NT2/D1 (cell line): ENCODE measurements around the gene MMP15.

Experiments used
- DNase-seq: peaks from one replicate; pipeline ENCODE4 v3.0.0-alpha.2; 2011; ENCODE audit warnings: low read depth, low spot score
- H3K27me3 ChIP-seq: 2 replicates; pipeline ENCODE4 v1.6.0; 2011; ENCODE audit warnings: mild to moderate bottlenecking; ENCODE audit not compliant: insufficient read length, insufficient read depth
- H3K36me3 ChIP-seq: 2 replicates; pipeline ENCODE4 v1.6.1; 2011; ENCODE audit warnings: mild to moderate bottlenecking, low read length, mixed read lengths; ENCODE audit not compliant: insufficient read depth, insufficient read length
- H3K4me1 ChIP-seq: 2 replicates; pipeline ENCODE4 v1.5.1; 2011; ENCODE audit not compliant: insufficient read depth, insufficient read length
- H3K4me3 ChIP-seq: 2 replicates; pipeline ENCODE4 v1.5.1; 2011; ENCODE audit warnings: low read depth; ENCODE audit not compliant: insufficient read length
- H3K9ac ChIP-seq: 2 replicates; pipeline ENCODE4 v1.6.0; 2011; ENCODE audit warnings: low read depth; ENCODE audit not compliant: insufficient read length
- H3K9me3 ChIP-seq: 2 replicates; pipeline ENCODE4 v1.5.1; 2011; ENCODE audit warnings: mild to moderate bottlenecking, low read length; ENCODE audit not compliant: insufficient read depth
- SUZ12 ChIP-seq: IDR thresholded peaks from 2 replicates; pipeline ENCODE4 v1.6.1; 2011; ENCODE audit not compliant: insufficient read length, insufficient read depth; ENCODE audit errors: extremely low read depth
- YY1 ChIP-seq: IDR thresholded peaks from 2 replicates; pipeline ENCODE4 v1.6.1; 2011; ENCODE audit not compliant: insufficient read length, insufficient read depth
- ZNF274 ChIP-seq: IDR thresholded peaks from 2 replicates; pipeline ENCODE4 v1.6.1; 2011; ENCODE audit warnings: mild to moderate bottlenecking, low read depth, low read length

The MMP15 gene

GRCh38 chr16:58021661-58022551 is 3.6 kb upstream of the MMP15 start:
- Histone ChIP-seq H3K9ac (no peak overlapping the region), H3K36me3 (peaks cover 41% of the 10 kb centered on the region), H3K9me3 (no peaks in the 10 kb centered on the region), H3K27me3 (peaks cover 15% of the 10 kb centered on the region), H3K4me3 (no peak overlapping the region), H3K4me1 (peaks cover 6% of the 10 kb centered on the region)
- TF ChIP-seq SUZ12 (no peak), ZNF274 (no peak), YY1 (no peak)
- no peak for DNase-seq

- H3K4me1 ChIP-seq = peaks cover 7% of the 10 kb centered on the region
- peaks cover 32% of the 10 kb centered on the region for H3K36me3 ChIP-seq
- DNase-seq = no peak
- H3K27me3 ChIP-seq = peaks cover 15% of the 10 kb centered on the region
- H3K4me3 ChIP-seq = no peak overlapping the region
- no peak overlapping the region for H3K9ac ChIP-seq
- no peaks in the 10 kb centered on the region for H3K9me3 ChIP-seq
- TF ChIP-seq ZNF274 (no peak), YY1 (no peak), SUZ12 (no peak)
These were observed 2.8 kb upstream of the MMP15 start for GRCh38 chr16:58022601-58023371.

DNA sequence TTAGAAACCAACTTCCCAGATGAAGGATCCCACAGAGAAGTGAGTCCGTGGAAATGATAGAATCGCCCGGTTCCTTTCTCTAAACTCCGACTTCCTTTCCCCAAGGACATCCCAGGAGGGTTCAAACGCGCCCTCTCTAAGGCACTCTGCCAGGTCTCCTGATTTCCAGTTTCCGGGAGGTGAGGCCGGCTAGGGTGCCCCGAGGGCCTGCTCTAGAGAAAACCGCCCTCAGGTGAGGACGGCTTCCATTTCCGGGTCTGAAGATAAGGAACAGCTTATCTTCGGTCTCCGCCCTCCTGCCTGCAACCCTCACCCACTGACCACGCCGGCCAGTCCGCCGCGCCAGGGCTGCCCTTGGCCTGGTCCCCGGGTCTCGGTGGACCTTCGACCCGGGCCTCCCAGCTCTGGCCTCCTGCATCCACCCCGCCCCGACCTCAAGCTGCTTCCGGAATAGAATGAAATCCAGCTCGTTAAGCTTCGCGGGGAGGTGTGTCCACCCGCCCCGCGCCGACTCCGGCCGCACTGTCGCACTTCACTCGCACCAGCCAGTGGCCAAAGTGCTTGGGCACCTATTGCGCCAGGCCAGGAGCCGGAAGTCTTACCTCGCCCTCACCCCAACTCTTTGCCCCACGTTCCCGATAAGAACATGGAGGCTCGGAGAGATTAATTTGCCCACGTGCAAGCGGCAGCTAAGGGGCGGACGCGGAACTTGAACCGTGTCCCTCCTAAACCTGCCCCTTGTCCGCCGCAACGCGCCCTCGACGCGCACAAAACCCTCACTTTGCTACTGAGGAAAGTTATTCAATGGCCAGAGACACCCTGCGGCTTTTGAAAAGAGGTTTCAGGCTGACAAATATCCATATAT is 836 bp upstream of the MMP15 start:
- no peak for TF ChIP-seq ZNF274
- TF ChIP-seq YY1 = no peak
- no peak for TF ChIP-seq SUZ12
- Histone ChIP-seq H3K9me3 (no peaks in the 10 kb centered on the region), H3K4me1 (peaks cover 18% of the 10 kb centered on the region), H3K36me3 (peaks cover 30% of the 10 kb centered on the region), H3K9ac (peak overlapping the region; percentile 79), H3K4me3 (peak overlapping the region; percentile 95), H3K27me3 (peaks cover 15% of the 10 kb centered on the region)
- no peak for DNase-seq

DNA sequence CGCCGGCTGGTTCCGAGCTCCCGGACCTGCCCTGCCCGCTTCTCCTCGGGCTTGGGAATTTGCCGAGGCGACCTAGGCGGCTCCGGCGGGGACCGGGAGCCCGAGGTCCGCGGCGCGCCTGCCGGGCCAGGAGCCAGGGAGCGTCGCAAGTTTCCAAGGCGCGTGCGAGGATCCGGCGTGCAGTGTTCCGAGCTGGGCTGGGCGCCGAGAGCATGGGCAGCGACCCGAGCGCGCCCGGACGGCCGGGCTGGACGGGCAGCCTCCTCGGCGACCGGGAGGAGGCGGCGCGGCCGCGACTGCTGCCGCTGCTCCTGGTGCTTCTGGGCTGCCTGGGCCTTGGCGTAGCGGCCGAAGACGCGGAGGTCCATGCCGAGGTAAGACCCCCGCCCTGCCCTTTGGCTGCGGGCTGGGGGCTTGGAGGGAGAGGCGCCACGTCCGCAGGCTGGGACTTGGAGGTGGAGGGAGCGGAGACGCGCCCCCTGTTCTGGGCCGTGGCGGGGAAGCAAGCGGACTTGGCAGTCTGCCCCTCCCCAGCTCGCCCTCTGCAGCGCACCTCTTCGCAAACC is 668 bp downstream of the MMP15 start:
- no peak for DNase-seq

DNA sequence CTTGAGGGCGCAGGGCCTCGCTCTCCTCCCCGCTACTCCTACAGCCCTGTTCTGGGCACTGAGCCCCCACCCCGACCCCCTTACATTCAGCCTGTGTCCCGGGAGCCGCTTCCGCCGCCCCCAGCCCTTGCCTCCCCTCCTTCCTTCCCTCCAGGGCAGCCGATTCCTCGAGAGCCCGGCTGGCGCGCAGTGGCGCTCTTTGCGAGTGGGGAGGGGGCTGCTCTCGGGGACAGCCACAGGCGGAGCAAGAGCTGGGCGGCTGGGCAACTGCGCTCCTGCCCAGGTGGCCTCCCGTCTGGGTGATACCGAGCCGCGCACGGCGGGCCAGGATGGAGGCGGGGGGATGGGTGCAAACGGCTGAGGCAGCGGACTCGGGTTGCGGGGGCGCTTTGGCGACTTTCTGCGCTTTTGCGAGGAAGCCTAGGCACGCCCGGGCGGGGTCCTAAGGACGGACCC is 1.2 kb downstream of the MMP15 start:
- peaks cover 24% of the 10 kb centered on the region for H3K36me3 ChIP-seq
- peaks cover 15% of the 10 kb centered on the region for H3K27me3 ChIP-seq
- no peak for DNase-seq
- TF ChIP-seq YY1 (no peak), SUZ12 (no peak), ZNF274 (no peak)
- H3K4me1 ChIP-seq = peaks cover 26% of the 10 kb centered on the region
- H3K9me3 ChIP-seq = no peaks in the 10 kb centered on the region
- peak overlapping the region; percentile 95 for H3K4me3 ChIP-seq
- peak overlapping the region; percentile 97 for H3K9ac ChIP-seq

More for the DNA sequence above, 668 bp downstream of the MMP15 start:
- Histone ChIP-seq H3K4me3 (peak overlapping the region; percentile 95), H3K27me3 (peaks cover 15% of the 10 kb centered on the region), H3K36me3 (peaks cover 29% of the 10 kb centered on the region), H3K9ac (peak overlapping the region; percentile 97), H3K4me1 (peaks cover 24% of the 10 kb centered on the region), H3K9me3 (no peaks in the 10 kb centered on the region)
- TF ChIP-seq SUZ12 = no peak
- TF ChIP-seq YY1 = no peak
- TF ChIP-seq ZNF274 = no peak

GRCh38 chr16:58027161-58027915 is 1.8 kb downstream of the MMP15 start:
- H3K36me3 ChIP-seq = peaks cover 24% of the 10 kb centered on the region
- no peak for TF ChIP-seq YY1
- TF ChIP-seq ZNF274 = no peak
- no peak for TF ChIP-seq SUZ12
- peak; percentile 78 for DNase-seq
- H3K4me3 ChIP-seq = peak overlapping the region; percentile 95
- H3K9me3 ChIP-seq = no peaks in the 10 kb centered on the region
- H3K4me1 ChIP-seq = peaks cover 25% of the 10 kb centered on the region
- peaks cover 15% of the 10 kb centered on the region for H3K27me3 ChIP-seq
- peak overlapping the region; percentile 97 for H3K9ac ChIP-seq
